Psoas muscle (tissue), 8 donors: ENCODE data around the gene CAMK1D. TPM values are rescaled to one million over a fixed set of nuclear protein-coding genes. Genes with fewer than 3 reads are reported as not detected.

Experiments used
- ATAC-seq, 4 donors: fragments of 200-7000 bp; cut with Tn5 transposase; one replicate each; pipeline ENCODE4 v1.9.1; 2020; ENCODE audit warnings: moderate library complexity in 3 of 4, mild to moderate bottlenecking in 2 of 4
- DNase-seq, 2 donors: peaks; one replicate each; pipeline ENCODE4 v3.0.0-alpha.2; 2020
- H3K27ac ChIP-seq: fragments of 200-600 bp; one replicate; pipeline ENCODE4 v1.8.0; 2022
- H3K27me3 ChIP-seq, 3 donors: fragments of 200-600 bp in 1 of 3; one replicate each; pipeline versions ENCODE4 v1.6.1 to v1.8.0; 2013 to 2022; ENCODE audit warnings: low read length in 2 of 3, mild to moderate bottlenecking in 2 of 3, moderate library complexity in 1 of 3; ENCODE audit not compliant: insufficient read depth in 3 of 3
- H3K36me3 ChIP-seq, 2 donors: fragments of 200-600 bp in 1 of 2; one replicate each; pipeline versions ENCODE4 v1.6.1 to v1.8.0; 2013 to 2022; ENCODE audit warnings: low read depth in 1 of 2, mild to moderate bottlenecking in 1 of 2, moderate library complexity in 1 of 2; ENCODE audit not compliant: insufficient read depth in 1 of 2
- H3K4me1 ChIP-seq: fragments of 200-600 bp; one replicate; pipeline ENCODE4 v1.8.0; 2022
- H3K4me3 ChIP-seq: fragments of 200-600 bp; one replicate; pipeline ENCODE4 v1.8.0; 2022; ENCODE audit warnings: mild to moderate bottlenecking
- H3K9me3 ChIP-seq: fragments of 200-600 bp; one replicate; pipeline ENCODE4 v1.8.0; 2022
- CTCF ChIP-seq: fragments of 200-600 bp; IDR thresholded peaks from one replicate; pipeline ENCODE4 v1.8.0; 2022; ENCODE audit warnings: antibody characterized with exemption
- WGBS, 3 donors: extraction: QIAGEN DNeasy Blood & Tissue Kit; methylation state at CpG; one replicate each; pipeline versions ENCODE4 v1.1.6 to v1.1.7; 2013; 5-methylcytosine and 5-hydroxymethylcytosine counted together
- intact Hi-C, 2 donors: fragments of 100-400 bp; cut with DNase I; formaldehyde crosslinking; loops; one replicate each; pipeline versions ENCODE4 v1.11.0 to v1.14.2; 2022
- polyA plus RNA-seq, 3 donors: library from polyadenylated mRNA; stranded (reverse); fragments of 200-250 nt; gene quantifications; one replicate each; pipeline ENCODE4 v1.2.3, GENCODE V29; 2013
- total RNA-seq, 4 donors: library from RNA; stranded (reverse); fragmentation: NEBNext Ultra II Directional in 2 of 4; extraction: Animal tissue kit (Norgen Biotek cat#: 25700) in 2 of 4; gene quantifications; one replicate each; pipeline versions ENCODE4 v1.2.1 to v1.2.4, GENCODE V29; 2021 to 2023
- donor health status: healthy with polysubstance abuse.
- donor health status: DM: no; HTN: no; CAD: no; lungs with moderate emphysema.
- donor health status: Bipolar disorder and iron deficiency.
- donor health status: healthy.
- donor health status: DM: yes; HTN: yes; CAD: no.
- donor health status: DM: no; HTN: no; CAD: no.
- donor health status: DM: no; HTN: no; CAD: no.
- donor health status: DM: yes; HTN: yes; CAD: no.

The CAMK1D gene
- total and polyA plus RNA-seq, 7 donors, result 0.39 to 1.8 (median 0.53) TPM

GRCh38 chr10:12405342-12406320 is 56.3 kb downstream of the CAMK1D start:
- no peak overlapping the region for H3K4me3 ChIP-seq
- H3K9me3 ChIP-seq, result no peaks in the 10 kb centered on the region
- intact Hi-C loops, result no loop called here
- H3K27ac ChIP-seq, result no peak overlapping the region
- peaks cover 0 to 2% (median 0%) of the 10 kb centered on the region in 3 donors for H3K27me3 ChIP-seq
- no peaks in the 10 kb centered on the region for H3K4me1 ChIP-seq
- H3K36me3 ChIP-seq, result no peaks in the 10 kb centered on the region
- DNase-seq (no peak), ATAC-seq (no peak)
- WGBS, 3 donors, result 68 to 73% (median 71%) methylated on average over 24 of the region's 24 CpGs
- TF ChIP-seq CTCF, result no peak

- no peak for ATAC-seq
- Histone ChIP-seq H3K27me3 (peaks cover 0 to 2% (median 0%) of the 10 kb centered on the region in 3 donors), H3K9me3 (no peaks in the 10 kb centered on the region), H3K4me3 (no peak overlapping the region), H3K27ac (no peak overlapping the region), H3K36me3 (no peaks in the 10 kb centered on the region), H3K4me1 (no peaks in the 10 kb centered on the region)
- no peak for TF ChIP-seq CTCF
- 89 to 91% (median 90%) methylated on average over 9 of the region's 9 CpGs for WGBS, 3 donors
- intact Hi-C loops, result no loop called here
- DNase-seq, result no peak
Observed at GRCh38 chr10:12406764-12407400, 57.5 kb downstream of the CAMK1D start.

GRCh38 chr10:12408472-12408871 is 59.1 kb downstream of the CAMK1D start:
- H3K9me3 ChIP-seq, result no peaks in the 10 kb centered on the region
- ATAC-seq, result no peak
- no peak overlapping the region for H3K27ac ChIP-seq
- no peak for DNase-seq
- intact Hi-C loops, result no loop called here
- no peak for TF ChIP-seq CTCF
- no peaks in the 10 kb centered on the region for H3K4me1 ChIP-seq
- H3K4me3 ChIP-seq, result no peak overlapping the region
- peaks cover 0 to 2% (median 0%) of the 10 kb centered on the region in 3 donors for H3K27me3 ChIP-seq
- H3K36me3 ChIP-seq, result no peaks in the 10 kb centered on the region
- 87 to 91% (median 89%) methylated on average over 8 of the region's 8 CpGs for WGBS, 3 donors

- Histone ChIP-seq H3K27me3 (peaks cover 0 to 2% (median 0%) of the 10 kb centered on the region in 3 donors), H3K36me3 (no peaks in the 10 kb centered on the region), H3K4me1 (no peaks in the 10 kb centered on the region), H3K9me3 (no peaks in the 10 kb centered on the region), H3K27ac (no peak overlapping the region), H3K4me3 (no peak overlapping the region)
- WGBS, 3 donors, result 85 to 95% (median 94%) methylated on average over 9 to 11 of the region's 11 CpGs
- TF ChIP-seq CTCF, result no peak
- DNase-seq, result no peak
- intact Hi-C loops, result no loop called here
- no peak for ATAC-seq
Observed at GRCh38 chr10:12409161-12409560, 59.8 kb downstream of the CAMK1D start.
